HG02970 (cell line): ENCODE measurements around the gene YWHAQ.
"Not testable (repeated sequence)": the region's sequence is repeated elsewhere in the genome, so short reads cannot be mapped to it uniquely, and the experiment has no call there.

Experiments used
- ATAC-seq: cut with Tn5 transposase; IDR thresholded peaks from one replicate; pipeline ENCODE4 v1.9.1; 2021; ENCODE audit warnings: mild to moderate bottlenecking, moderate library complexity, moderate number of reproducible peaks; ENCODE audit not compliant: unreplicated experiment, low FRiP score

YWHAQ gene

GRCh38 chr2:9596621-9597311 lies 34.0 kb downstream of the YWHAQ start:
- no peak for ATAC-seq

- ATAC-seq, result no peak
These were observed 35.1 kb downstream of the YWHAQ start for GRCh38 chr2:9595746-9596145.

GRCh38 chr2:9595256-9595655 lies 35.5 kb downstream of the YWHAQ start:
- not testable (repeated sequence) for ATAC-seq

- ATAC-seq, result no peak
These were observed 36.3 kb downstream of the YWHAQ start for GRCh38 chr2:9594366-9595054.

- ATAC-seq, result no peak
These were observed 36.9 kb downstream of the YWHAQ start for GRCh38 chr2:9593925-9594324.

GRCh38 chr2:9592699-9593098 lies 38.1 kb downstream of the YWHAQ start:
- no peak for ATAC-seq

GRCh38 chr2:9590641-9591040 lies 40.2 kb downstream of the YWHAQ start:
- ATAC-seq, result no peak

- no peak for ATAC-seq
These were observed 44.3 kb downstream of the YWHAQ start for GRCh38 chr2:9586465-9586864.

GRCh38 chr2:9585486-9585885 lies 45.3 kb downstream of the YWHAQ start:
- no peak for ATAC-seq

- ATAC-seq, result not testable (repeated sequence)
These were observed 45.9 kb downstream of the YWHAQ start for GRCh38 chr2:9584902-9585301.

GRCh38 chr2:9582624-9583023 lies 48.2 kb downstream of the YWHAQ start:
- no peak for ATAC-seq

- ATAC-seq, result no peak
These were observed 52.1 kb downstream of the YWHAQ start for GRCh38 chr2:9578467-9579235.

- no peak for ATAC-seq
These were observed 56.5 kb downstream of the YWHAQ start for GRCh38 chr2:9574331-9574730.

GRCh38 chr2:9573840-9574239 lies 57.0 kb downstream of the YWHAQ start:
- no peak for ATAC-seq

- ATAC-seq, result no peak
These were observed 57.6 kb downstream of the YWHAQ start for GRCh38 chr2:9573013-9573720.

- no peak for ATAC-seq
These were observed 60.4 kb downstream of the YWHAQ start for GRCh38 chr2:9570182-9571060.

- ATAC-seq, result no peak
These were observed 65.2 kb downstream of the YWHAQ start for GRCh38 chr2:9565436-9566153.

GRCh38 chr2:9560628-9561027 lies 70.2 kb downstream of the YWHAQ start:
- ATAC-seq, result no peak

GRCh38 chr2:9558948-9559381 lies 71.8 kb downstream of the YWHAQ start:
- no peak for ATAC-seq
